Lower leg skin (tissue), 3 donors: ENCODE measurements around the gene IL36A.

Experiments
- CTCF ChIP-seq, 3 donors: fragments of 450-650 bp; IDR thresholded peaks; one replicate each; pipeline ENCODE4 v1.5.1; 2016; ENCODE audit warnings: antibody characterized with exemption in 3 of 3, mild to moderate bottlenecking in 3 of 3, moderate library complexity in 2 of 3
- POLR2A ChIP-seq, 2 donors: fragments of 450-650 bp; IDR thresholded peaks; one replicate each; pipeline ENCODE4 v1.6.1; 2016 to 2017; ENCODE audit warnings: antibody characterized with exemption in 2 of 2, mild to moderate bottlenecking in 1 of 2, moderate library complexity in 1 of 2

- TF ChIP-seq POLR2A (IDR thresholded peaks at IDR 0.05) (no peak), CTCF (IDR thresholded peaks at IDR 0.05) (no peak)
Measured at GRCh38 chr2:113046465-113046864, 41.2 kb downstream of the IL36A start.
